ENCODE data around the gene CTBP1. TPM values are rescaled to one million over a fixed set of nuclear protein-coding genes. Genes with fewer than 3 reads are reported as not detected.
A peak's percentile ranks its signal among the peaks of the same experiment; 100 is the strongest.

CTBP1 gene
- total and polyA plus RNA-seq, 2 experiments from 2014 or later = 40.1 to 160 TPM

DNA sequence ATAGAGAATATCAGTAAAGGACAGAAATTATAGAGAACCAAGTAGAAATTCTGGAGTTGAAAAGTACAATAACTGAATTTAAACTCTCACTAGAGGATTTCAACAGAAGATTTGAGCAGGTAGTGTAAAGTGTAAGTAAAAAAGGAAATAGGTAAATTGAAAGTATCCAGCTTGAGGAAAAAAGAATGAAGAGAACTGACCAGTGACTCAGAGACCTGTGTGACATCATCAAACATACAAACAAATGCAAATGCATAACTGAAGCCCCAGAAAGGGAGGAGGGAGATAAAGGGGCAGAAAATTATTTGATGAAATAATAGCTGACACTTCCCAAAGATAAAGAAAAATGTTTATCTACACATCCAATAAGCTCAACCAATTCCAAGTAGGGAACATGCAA, 68.3 kb downstream of the CTBP1 start:
- Histone ChIP-seq H3K79me2 (ENCODE audit: insufficient read depth) (no peaks in the 10 kb centered on the region), H3K9me2 (ENCODE audit: insufficient read depth) (no peaks in the 10 kb centered on the region), H4K20me1 (ENCODE audit: insufficient read depth) (no peaks in the 10 kb centered on the region), H2AFZ (no peak overlapping the region), H3K4me1 (ENCODE audit: insufficient read depth) (0 out of 2 replicates have a peak, but pooled peaks cover 6% of the 10 kb centered on the region), H3K27me3 (replicated peaks; ENCODE audit: insufficient read depth) (no peaks in the 10 kb centered on the region), H3K4me2 (ENCODE audit: unreplicated experiment) (no peak overlapping the region), H3K4me3 (no peak overlapping the region), H3K27ac (no peak overlapping the region), H3K9ac (no peak overlapping the region), H3K9me3 (ENCODE audit: low read depth) (no peaks in the 10 kb centered on the region), H3F3A (ENCODE audit: insufficient read depth) (no peaks in the 10 kb centered on the region), H3K36me3 (ENCODE audit: low read depth) (no peaks in the 10 kb centered on the region)
- DNase-seq = no peak
- in situ Hi-C loops (cut with MboI) = no loop called here
- no peak for TF ChIP-seq EZH2 (IDR thresholded peaks at IDR 0.05; ENCODE audit: insufficient read depth, poor library complexity, severe bottlenecking)
- TF ChIP-seq EZH2phosphoT487 (IDR thresholded peaks at IDR 0.05; ENCODE audit: insufficient read depth, low read depth) = no peak

DNA sequence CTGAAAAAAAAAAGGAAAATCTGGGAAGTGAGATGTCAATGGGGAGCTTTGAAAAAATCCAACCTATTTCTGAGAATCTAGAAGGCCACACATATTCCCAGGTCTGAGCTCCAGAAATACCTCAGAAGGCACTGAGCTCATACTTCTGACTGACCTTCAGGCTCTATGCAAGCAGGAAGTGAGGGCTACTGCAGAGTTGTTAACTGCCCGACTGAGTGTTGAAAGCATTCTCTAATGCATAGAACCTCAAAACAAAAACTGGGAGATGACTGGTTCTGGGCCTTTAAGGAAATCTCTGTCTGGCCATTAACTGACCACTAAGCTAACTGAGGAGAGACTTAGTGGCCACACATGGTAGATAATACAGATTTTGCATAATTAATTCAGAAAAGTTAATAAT, 69.0 kb downstream of the CTBP1 start:
- Histone ChIP-seq H3K4me3 (no peak overlapping the region), H3K36me3 (ENCODE audit: low read depth) (no peaks in the 10 kb centered on the region), H3K27ac (no peak overlapping the region), H3K9me2 (ENCODE audit: insufficient read depth) (no peaks in the 10 kb centered on the region), H2AFZ (no peak overlapping the region), H3K4me1 (ENCODE audit: insufficient read depth) (0 out of 2 replicates have a peak, but pooled peaks cover 6% of the 10 kb centered on the region), H3K79me2 (ENCODE audit: insufficient read depth) (no peaks in the 10 kb centered on the region), H3K9me3 (ENCODE audit: low read depth) (no peaks in the 10 kb centered on the region), H3F3A (ENCODE audit: insufficient read depth) (no peaks in the 10 kb centered on the region), H3K4me2 (ENCODE audit: unreplicated experiment) (no peak overlapping the region), H3K27me3 (replicated peaks; ENCODE audit: insufficient read depth) (no peaks in the 10 kb centered on the region), H3K9ac (no peak overlapping the region), H4K20me1 (ENCODE audit: insufficient read depth) (no peaks in the 10 kb centered on the region)
- no peak for DNase-seq
- in situ Hi-C loops (cut with MboI) = no loop called here
- TF ChIP-seq EZH2phosphoT487 (IDR thresholded peaks at IDR 0.05; ENCODE audit: insufficient read depth, low read depth) (no peak), EZH2 (IDR thresholded peaks at IDR 0.05; ENCODE audit: insufficient read depth, poor library complexity, severe bottlenecking) (no peak)
- 94% methylated on average over 1 of the region's 1 CpG for WGBS, 2 experiments (ENCODE audit: low coverage in 1 of 2, low lambda C conversion rate in 2 of 2, missing lambda C conversion rate in 2 of 2)

- in situ Hi-C loops (cut with MboI) = no loop called here
- H3K4me3 ChIP-seq = no peak overlapping the region
- H3K4me1 ChIP-seq (ENCODE audit: insufficient read depth) = 0 out of 2 replicates have a peak, but pooled peaks cover 6% of the 10 kb centered on the region
- H3K9me2 ChIP-seq (ENCODE audit: insufficient read depth) = no peaks in the 10 kb centered on the region
- H3F3A ChIP-seq (ENCODE audit: insufficient read depth) = no peaks in the 10 kb centered on the region
- H3K9ac ChIP-seq = no peak overlapping the region
- 61 to 66% methylated on average over 7 of the region's 7 CpGs for WGBS, 2 experiments (ENCODE audit: low coverage in 1 of 2, low lambda C conversion rate in 2 of 2, missing lambda C conversion rate in 2 of 2)
- TF ChIP-seq EZH2phosphoT487 (IDR thresholded peaks at IDR 0.05; ENCODE audit: insufficient read depth, low read depth) (no peak), EZH2 (IDR thresholded peaks at IDR 0.05; ENCODE audit: insufficient read depth, poor library complexity, severe bottlenecking) (no peak)
- no peaks in the 10 kb centered on the region for H3K79me2 ChIP-seq (ENCODE audit: insufficient read depth)
- no peaks in the 10 kb centered on the region for H3K36me3 ChIP-seq (ENCODE audit: low read depth)
- no peaks in the 10 kb centered on the region for H3K9me3 ChIP-seq (ENCODE audit: low read depth)
- no peak overlapping the region for H2AFZ ChIP-seq
- no peak overlapping the region for H3K27ac ChIP-seq
- no peaks in the 10 kb centered on the region for H3K27me3 ChIP-seq (replicated peaks; ENCODE audit: insufficient read depth)
- no peak overlapping the region for H3K4me2 ChIP-seq (ENCODE audit: unreplicated experiment)
- no peaks in the 10 kb centered on the region for H4K20me1 ChIP-seq (ENCODE audit: insufficient read depth)
- DNase-seq = no peak
Observed at GRCh38 chr4:1179089-1179441, 69.9 kb downstream of the CTBP1 start.

DNA sequence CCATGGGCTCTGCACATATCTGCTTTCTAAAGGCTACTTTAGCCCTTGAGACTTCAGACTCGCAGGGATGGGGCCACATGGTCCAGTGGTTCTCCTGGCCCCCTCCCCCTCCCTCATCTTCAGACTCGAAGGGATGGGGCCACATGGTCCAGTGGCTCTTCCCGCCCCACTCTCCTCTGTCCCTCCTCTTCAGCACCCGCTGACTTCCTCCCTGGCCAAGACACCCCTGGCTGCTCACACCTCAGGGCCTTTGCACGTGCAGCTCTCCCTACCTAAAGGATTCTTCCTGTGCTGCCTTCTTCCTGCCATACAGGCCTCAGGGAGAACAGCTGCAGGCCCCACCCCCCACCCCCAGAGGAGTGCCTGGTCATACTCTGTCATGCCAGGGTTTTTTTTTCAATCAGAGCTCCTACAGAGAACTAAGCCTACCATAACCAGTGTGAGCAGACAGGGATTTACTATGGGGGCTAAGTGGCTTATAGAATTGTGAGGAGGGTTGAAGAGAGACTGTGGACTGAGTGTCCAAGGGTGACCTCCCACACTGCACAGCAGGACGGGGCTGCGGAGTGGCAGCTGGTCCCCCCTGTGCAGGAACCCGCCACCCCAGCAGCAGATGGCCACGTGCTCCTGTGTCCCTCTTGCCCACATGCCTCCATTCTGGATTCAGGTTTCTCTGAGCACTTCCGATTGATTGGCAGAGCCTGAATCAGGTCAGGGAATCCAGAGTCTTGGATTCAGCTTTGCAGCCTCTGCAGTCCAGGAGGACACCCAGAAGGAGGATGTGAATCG, 70.4 kb downstream of the CTBP1 start:
- H3K4me3 ChIP-seq = no peak overlapping the region
- H3K27ac ChIP-seq = no peak overlapping the region
- 0 out of 2 replicates have a peak, but pooled peaks cover 6% of the 10 kb centered on the region for H3K4me1 ChIP-seq (ENCODE audit: insufficient read depth)
- WGBS, 2 experiments (ENCODE audit: low coverage in 1 of 2, low lambda C conversion rate in 2 of 2, missing lambda C conversion rate in 2 of 2) = 88 to 93% methylated on average over 11 of the region's 11 CpGs
- no peak overlapping the region for H2AFZ ChIP-seq
- no peak overlapping the region for H3K9ac ChIP-seq
- TF ChIP-seq EZH2phosphoT487 (IDR thresholded peaks at IDR 0.05; ENCODE audit: insufficient read depth, low read depth) (no peak), EZH2 (IDR thresholded peaks at IDR 0.05; ENCODE audit: insufficient read depth, poor library complexity, severe bottlenecking) (no peak)
- H3K4me2 ChIP-seq (ENCODE audit: unreplicated experiment) = no peak overlapping the region
- no peaks in the 10 kb centered on the region for H3K36me3 ChIP-seq (ENCODE audit: low read depth)
- in situ Hi-C loops (cut with MboI) = no loop called here
- H3K27me3 ChIP-seq (replicated peaks; ENCODE audit: insufficient read depth) = no peaks in the 10 kb centered on the region
- no peaks in the 10 kb centered on the region for H3K9me2 ChIP-seq (ENCODE audit: insufficient read depth)
- H3K79me2 ChIP-seq (ENCODE audit: insufficient read depth) = no peaks in the 10 kb centered on the region
- no peaks in the 10 kb centered on the region for H4K20me1 ChIP-seq (ENCODE audit: insufficient read depth)
- no peaks in the 10 kb centered on the region for H3K9me3 ChIP-seq (ENCODE audit: low read depth)
- no peaks in the 10 kb centered on the region for H3F3A ChIP-seq (ENCODE audit: insufficient read depth)
- peak; percentile 46 for DNase-seq

Data from GM23248 (cell line).